ENCODE data around the gene GINS2. TPM values are rescaled to one million over a fixed set of nuclear protein-coding genes. Genes with fewer than 3 reads are reported as not detected.

GINS2 gene
- total and polyA plus RNA-seq, 8 donors: 0.37 to 1.9 (median 0.79) TPM

DNA sequence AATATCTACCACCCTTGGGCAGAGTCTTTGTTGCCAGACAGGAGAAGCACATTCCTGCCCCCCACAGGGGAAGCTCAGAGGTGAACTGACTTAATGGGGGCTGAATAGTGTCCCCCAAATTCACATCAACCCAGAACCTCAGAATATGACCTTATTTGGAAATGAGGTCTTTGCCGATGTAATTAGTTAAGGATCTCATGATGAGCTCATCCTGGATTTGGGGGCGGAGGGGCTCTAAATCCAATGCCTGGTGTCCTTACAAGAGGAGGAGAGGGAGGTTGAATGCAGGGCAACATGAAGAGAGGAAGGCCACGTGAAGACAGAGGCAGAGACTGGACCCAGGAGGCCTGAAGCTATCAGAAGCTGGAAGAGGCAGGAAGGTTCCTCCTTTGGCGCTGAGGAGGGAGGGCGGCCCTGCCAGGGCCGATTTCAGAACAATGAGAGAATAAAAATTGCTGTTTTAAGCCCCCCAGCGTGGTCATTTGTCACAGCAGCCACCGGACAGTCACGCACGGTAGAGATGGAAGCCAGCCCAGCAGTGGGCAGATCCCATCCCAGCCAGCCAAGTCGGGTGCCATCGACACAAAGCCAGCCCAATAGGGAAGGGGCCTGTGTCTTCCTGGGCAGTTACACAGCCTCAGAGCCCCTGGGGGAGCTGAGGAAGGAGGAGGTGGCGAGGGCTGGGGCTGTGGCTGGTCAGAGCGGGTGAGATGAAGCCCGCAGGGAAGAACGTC lies 40.9 kb upstream of the GINS2 start:
- no peak for ATAC-seq

DNA sequence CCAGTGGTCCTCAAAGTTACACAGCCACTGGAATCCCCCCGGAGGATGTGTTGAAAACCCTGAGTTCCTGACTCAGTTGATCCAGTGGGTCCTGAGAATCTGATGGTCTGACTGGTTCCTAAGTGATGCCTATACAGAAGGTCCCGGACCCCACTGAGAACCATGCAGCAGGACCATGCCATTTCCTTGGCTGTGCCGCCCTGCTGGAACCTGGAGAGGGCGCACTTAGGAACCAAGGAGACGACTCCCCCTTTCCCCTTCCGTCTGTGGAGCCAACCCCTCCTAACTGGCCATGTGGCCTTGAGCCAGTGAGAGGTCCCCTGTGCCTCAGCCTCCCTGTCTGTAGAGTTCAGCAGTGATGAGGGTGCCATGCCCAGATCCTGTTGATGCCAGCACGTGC lies 40.1 kb upstream of the GINS2 start:
- Histone ChIP-seq H3K4me3 (no peak overlapping the region), H3K27ac (no peak overlapping the region), H3K27me3 (no peaks in the 10 kb centered on the region), H3K36me3 (no peaks in the 10 kb centered on the region), H3K4me1 (no peaks in the 10 kb centered on the region), H3K9me3 (no peaks in the 10 kb centered on the region)
- no peak for DNase-seq
- intact Hi-C loops (cut with DNase I): no loop called here
- 70 to 74% methylated on average over 7 of the region's 7 CpGs for WGBS, 2 donors
- no peak for ATAC-seq
- no peak for FAIRE-seq
- TF ChIP-seq, protein P1, sequence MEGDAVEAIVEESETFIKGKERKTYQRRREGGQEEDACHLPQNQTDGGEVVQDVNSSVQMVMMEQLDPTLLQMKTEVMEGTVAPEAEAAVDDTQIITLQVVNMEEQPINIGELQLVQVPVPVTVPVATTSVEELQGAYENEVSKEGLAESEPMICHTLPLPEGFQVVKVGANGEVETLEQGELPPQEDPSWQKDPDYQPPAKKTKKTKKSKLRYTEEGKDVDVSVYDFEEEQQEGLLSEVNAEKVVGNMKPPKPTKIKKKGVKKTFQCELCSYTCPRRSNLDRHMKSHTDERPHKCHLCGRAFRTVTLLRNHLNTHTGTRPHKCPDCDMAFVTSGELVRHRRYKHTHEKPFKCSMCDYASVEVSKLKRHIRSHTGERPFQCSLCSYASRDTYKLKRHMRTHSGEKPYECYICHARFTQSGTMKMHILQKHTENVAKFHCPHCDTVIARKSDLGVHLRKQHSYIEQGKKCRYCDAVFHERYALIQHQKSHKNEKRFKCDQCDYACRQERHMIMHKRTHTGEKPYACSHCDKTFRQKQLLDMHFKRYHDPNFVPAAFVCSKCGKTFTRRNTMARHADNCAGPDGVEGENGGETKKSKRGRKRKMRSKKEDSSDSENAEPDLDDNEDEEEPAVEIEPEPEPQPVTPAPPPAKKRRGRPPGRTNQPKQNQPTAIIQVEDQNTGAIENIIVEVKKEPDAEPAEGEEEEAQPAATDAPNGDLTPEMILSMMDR (IDR thresholded peaks at IDR 0.05): no peak

More for the DNA sequence above, 40.9 kb upstream of the GINS2 start:
- H3K27ac ChIP-seq: no peak overlapping the region
- TF ChIP-seq, protein P1 (IDR thresholded peaks at IDR 0.05): no peak
- no peak for DNase-seq
- H3K4me3 ChIP-seq: no peak overlapping the region
- no peak for FAIRE-seq
- WGBS, 2 donors: 87 to 88% methylated on average over 16 of the region's 16 CpGs
- H3K27me3 ChIP-seq: no peaks in the 10 kb centered on the region
- intact Hi-C loops (cut with DNase I): no loop called here
- no peaks in the 10 kb centered on the region for H3K36me3 ChIP-seq
- H3K4me1 ChIP-seq: peaks cover 0 to 5% (median 3%) of the 10 kb centered on the region in 3 donors
- no peaks in the 10 kb centered on the region for H3K9me3 ChIP-seq

DNA sequence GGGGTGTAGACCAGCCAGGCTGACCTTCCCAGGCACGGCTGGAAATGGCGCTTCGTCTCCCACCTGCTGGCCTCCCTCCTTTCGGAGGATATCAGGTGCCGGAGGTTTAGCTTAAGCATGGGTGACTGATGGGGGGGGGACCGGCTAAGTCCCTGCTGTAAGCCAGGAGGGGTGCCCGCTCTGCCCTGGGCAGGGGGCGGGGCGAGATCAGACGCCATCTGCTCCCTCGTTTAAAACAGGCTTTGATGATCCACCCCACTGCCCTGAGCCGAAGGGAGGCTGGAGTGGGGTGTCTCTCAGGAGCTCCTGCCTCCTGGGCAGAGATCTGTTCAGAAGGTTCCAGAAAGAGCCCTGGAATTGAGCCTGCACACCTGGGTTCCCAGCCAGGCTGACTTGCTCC lies 36.2 kb upstream of the GINS2 start:
- FAIRE-seq: no peak
- intact Hi-C loops (cut with DNase I): loop anchor here in 1 of 3 donors (5.0 kb wide), 1 partner anchor 68 kb away; no protein-coding TSS in a partner anchor
- Histone ChIP-seq H3K9me3 (no peaks in the 10 kb centered on the region), H3K27ac (no peak overlapping the region), H3K4me1 (no peaks in the 10 kb centered on the region), H3K4me3 (no peak overlapping the region), H3K27me3 (no peaks in the 10 kb centered on the region), H3K36me3 (no peaks in the 10 kb centered on the region)
- TF ChIP-seq, protein P1 (IDR thresholded peaks at IDR 0.05): no peak
- DNase-seq: no peak
- no peak for ATAC-seq
- WGBS, 2 donors: 87 to 89% methylated on average over 11 to 12 of the region's 12 CpGs

DNA sequence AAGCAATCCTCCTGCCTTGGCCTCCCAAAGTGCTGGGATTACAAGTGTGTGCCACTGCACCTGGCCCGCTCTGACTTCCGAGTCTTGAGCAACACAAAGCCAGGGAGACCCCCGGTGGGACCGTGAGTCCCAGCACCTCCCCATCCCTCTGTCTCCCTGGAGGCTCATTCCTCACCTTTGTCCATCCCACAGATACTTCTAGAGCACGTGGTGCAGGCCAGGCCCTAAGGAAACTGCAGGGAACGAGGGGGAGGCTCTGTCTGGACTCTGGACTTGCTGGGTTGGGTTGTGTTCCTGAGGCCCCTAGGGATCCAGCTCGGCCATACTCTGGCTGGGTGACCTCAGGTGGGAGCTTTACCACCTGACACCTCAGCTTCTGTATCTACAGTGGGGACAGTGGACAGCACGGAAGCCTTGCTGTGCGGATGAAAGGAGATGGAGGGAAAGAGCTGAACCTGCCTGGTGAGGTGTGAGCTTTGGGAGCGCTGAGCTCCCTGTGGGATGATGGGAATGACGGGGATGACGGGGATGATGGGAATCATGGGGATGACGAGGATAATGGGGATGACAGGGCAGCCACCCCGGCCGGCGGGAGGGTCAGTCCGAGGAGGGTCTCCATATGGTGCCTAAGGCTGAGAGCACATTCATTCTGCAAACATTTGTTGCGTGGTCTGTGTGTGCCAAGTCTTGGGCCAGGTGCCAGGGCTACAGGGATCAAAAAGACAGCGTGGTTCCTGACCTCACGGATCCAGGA lies 35.5 kb upstream of the GINS2 start:
- no peak for FAIRE-seq
- Histone ChIP-seq H3K27ac (no peak overlapping the region), H3K4me1 (no peaks in the 10 kb centered on the region), H3K9me3 (no peaks in the 10 kb centered on the region), H3K27me3 (no peaks in the 10 kb centered on the region), H3K36me3 (no peaks in the 10 kb centered on the region), H3K4me3 (no peak overlapping the region)
- WGBS, 2 donors: 82 to 89% methylated on average over 20 of the region's 20 CpGs
- TF ChIP-seq, protein P1 (IDR thresholded peaks at IDR 0.05): no peak
- intact Hi-C loops (cut with DNase I): loop anchor here in 1 of 3 donors (5.0 kb wide), 1 partner anchor 67 kb away; no protein-coding TSS in a partner anchor
- no peak for ATAC-seq
- DNase-seq: no peak

All from pancreas (tissue), 10 donors.